HepG2 (cell line): ENCODE data around the gene PTPN18. TPM values are rescaled to one million over a fixed set of nuclear protein-coding genes. Genes with fewer than 3 reads are reported as not detected.

Experiments
- CBX5 ChIP-seq: sonication (generic); formaldehyde crosslinking; IDR thresholded peaks from 2 replicates; pipeline ENCODE4 v1.4.0; 2020; ENCODE audit warnings: missing genetic modification reagents, borderline replicate concordance
- E2F5 ChIP-seq: sonication (generic); formaldehyde crosslinking; conservative IDR thresholded peaks from 2 replicates; pipeline ENCODE4 v1.4.0; 2020; ENCODE audit warnings: missing genetic modification reagents
- ETV5 ChIP-seq: IDR thresholded peaks from 2 replicates; pipeline ENCODE4 v1.6.1; 2018; ENCODE audit warnings: missing biosample characterization, missing genetic modification reagents, inconsistent platforms, borderline replicate concordance
- HNRNPK ChIP-seq: fragments of 200-400 bp; formaldehyde crosslinking; IDR thresholded peaks from 2 replicates; pipeline ENCODE4 v1.6.1; 2018; ENCODE audit warnings: low read length, low read depth, moderate library complexity, mild to moderate bottlenecking; ENCODE audit not compliant: poor library complexity, severe bottlenecking
- NR3C1 ChIP-seq: sonication (generic); formaldehyde crosslinking; IDR thresholded peaks from 2 replicates; pipeline ENCODE4 v1.4.0; 2020; ENCODE audit warnings: missing genetic modification reagents
- PCBP2 ChIP-seq: fragments of 200-400 bp; formaldehyde crosslinking; optimal IDR thresholded peaks from 2 replicates; pipeline ENCODE3; 2018; ENCODE audit warnings: low read length, low read depth; ENCODE audit not compliant: poor library complexity, severe bottlenecking
- TCF7 ChIP-seq: sonication (generic); IDR thresholded peaks from 2 replicates; pipeline ENCODE4 v1.6.1; 2016; ENCODE audit warnings: antibody characterized with exemption, low read depth
- U2AF1 ChIP-seq: fragments of 200-400 bp; formaldehyde crosslinking; optimal IDR thresholded peaks from 2 replicates; pipeline ENCODE3; 2017; ENCODE audit warnings: mild to moderate bottlenecking, low read depth, low read length
- ZBTB4 ChIP-seq: sonication (generic); formaldehyde crosslinking; IDR thresholded peaks from 2 replicates; pipeline ENCODE4 v1.4.0; 2020; ENCODE audit warnings: missing genetic modification reagents, mild to moderate bottlenecking, borderline replicate concordance
- ZFP62 ChIP-seq: sonication (generic); formaldehyde crosslinking; IDR thresholded peaks from 2 replicates; pipeline ENCODE4 v1.4.0; 2020; ENCODE audit warnings: missing genetic modification reagents
- ZNF343 ChIP-seq: sonication (generic); formaldehyde crosslinking; IDR thresholded peaks from 2 replicates; pipeline ENCODE4 v1.4.0; 2020; ENCODE audit warnings: mild to moderate bottlenecking, missing genetic modification reagents
- ZNF407 ChIP-seq: sonication (generic); formaldehyde crosslinking; IDR thresholded peaks from one replicate; pipeline ENCODE4 v1.5.1; 2020; ENCODE audit warnings: mild to moderate bottlenecking, missing genetic modification reagents; ENCODE audit errors: not compliant biosample characterization
- ZNF501 ChIP-seq: sonication (generic); formaldehyde crosslinking; IDR thresholded peaks from 2 replicates; pipeline ENCODE4 v1.5.1; 2020; ENCODE audit warnings: mild to moderate bottlenecking, moderate library complexity, missing genetic modification reagents
- ZNF547 ChIP-seq: sonication (generic); formaldehyde crosslinking; IDR thresholded peaks from 2 replicates; pipeline ENCODE4 v1.5.1; 2020; ENCODE audit warnings: mild to moderate bottlenecking, missing genetic modification reagents
- ZNF563 ChIP-seq: sonication (generic); formaldehyde crosslinking; IDR thresholded peaks from 2 replicates; pipeline ENCODE4 v1.8.0; 2022; ENCODE audit warnings: mild to moderate bottlenecking, moderate library complexity, missing genetic modification reagents
- ZNF713 ChIP-seq: sonication (generic); formaldehyde crosslinking; IDR thresholded peaks from 2 replicates; pipeline ENCODE4 v1.4.0; 2020; ENCODE audit warnings: mild to moderate bottlenecking, missing genetic modification reagents
- ZSCAN25 ChIP-seq: sonication (generic); formaldehyde crosslinking; IDR thresholded peaks from 2 replicates; pipeline ENCODE4 v1.8.0; 2022; ENCODE audit warnings: mild to moderate bottlenecking, missing genetic modification reagents
- polyA plus RNA-seq, 8 experiments: library from polyadenylated mRNA; depleted of rRNA in 3 of 8; stranded (reverse) in 7 of 8; unstranded in 1 of 8; fragments of >200 nt; fragmentation: Illumina TruSeq in 4 of 8; extraction: Trizol in 4 of 8; gene quantifications; 2 replicates each; pipeline versions ENCODE4 v1.2.1 to v1.2.3, GENCODE V29; 2011 to 2016; ENCODE audit warnings: low read depth in 4 of 8, missing spikeins in 1 of 8, mixed read lengths in 1 of 8; ENCODE audit not compliant: insufficient read depth in 1 of 8
- total RNA-seq, 5 experiments: library from RNA; depleted of rRNA; stranded (reverse); fragments of >200 nt; fragmentation: Illumina TruSeq; extraction: Trizol; gene quantifications; 2 replicates each; pipeline ENCODE4 v1.2.3, GENCODE V29; 2016; ENCODE audit warnings: low read depth in 1 of 5

The PTPN18 gene
- total and polyA plus RNA-seq, 2 of the 13 experiments (the other 11 are each of a cell fraction or from before 2014, with no cell fraction given): 14.8 to 39.6 TPM

- TF ChIP-seq ZNF407 (CRISPR knock-in tag) (no peak), HNRNPK (no peak), ETV5 (CRISPR knock-in tag) (0 out of 2 replicates have a peak, but pooled peaks have one; percentile 49), ZBTB4 (peak; percentile 51; the same call in 1 of the 2 replicates), NR3C1 (CRISPR knock-in tag) (no peak), ZSCAN25 (CRISPR knock-in tag) (no peak), PCBP2 (peak; percentile 31), ZNF547 (CRISPR knock-in tag) (0 out of 2 replicates have a peak, but pooled peaks have one; percentile 47), ZNF563 (CRISPR knock-in tag) (peak; percentile 74), ZFP62 (CRISPR knock-in tag) (no peak), ZNF343 (peak; percentile 82; the same call in 1 of the 2 replicates), TCF7 (no peak), CBX5 (CRISPR knock-in tag) (no peak), U2AF1 (peak; percentile 15), ZNF501 (CRISPR knock-in tag) (peak; percentile 94), E2F5 (CRISPR knock-in tag) (0 out of 2 replicates have a peak, but pooled peaks have one; percentile 9), ZNF713 (CRISPR knock-in tag) (no peak)
These were observed 13.2 kb upstream of the PTPN18 start, which contains the start of gene IMP4 (continued) for GRCh38 chr2:130342533-130343275.
